GM12892 (cell line): ENCODE results near the gene SLC6A2.

ENCODE experiments used
- POLR2A ChIP-seq: IDR thresholded peaks from 2 replicates; pipeline ENCODE4 v1.6.1; 2011; ENCODE audit warnings: low read depth, low read length, control low read depth
- POLR2AphosphoS5 ChIP-seq: IDR thresholded peaks from 2 replicates; pipeline ENCODE4 v1.6.1; 2011; ENCODE audit warnings: low read depth, low read length, control low read depth
- TAF1 ChIP-seq: IDR thresholded peaks from 2 replicates; pipeline ENCODE4 v1.6.1; 2011; ENCODE audit warnings: low read depth, mild to moderate bottlenecking, control low read depth, low read length, borderline replicate concordance

- TF ChIP-seq POLR2A (no peak), POLR2AphosphoS5 (no peak), TAF1 (no peak)
Observed at GRCh38 chr16:55657616-55658015, 1.8 kb downstream of the SLC6A2 start.
